HG03575 (cell line): ENCODE data around the gene SCAPER.
"Not testable (repeated sequence)": the region's sequence is repeated elsewhere in the genome, so short reads cannot be mapped to it uniquely, and the experiment has no call there.

Experiments used
- ATAC-seq: cut with Tn5 transposase; IDR thresholded peaks from one replicate; pipeline ENCODE4 v1.9.1; 2021; ENCODE audit not compliant: unreplicated experiment, insufficient number of reproducible peaks, low FRiP score; ENCODE audit errors: extremely low read depth

Gene SCAPER

DNA sequence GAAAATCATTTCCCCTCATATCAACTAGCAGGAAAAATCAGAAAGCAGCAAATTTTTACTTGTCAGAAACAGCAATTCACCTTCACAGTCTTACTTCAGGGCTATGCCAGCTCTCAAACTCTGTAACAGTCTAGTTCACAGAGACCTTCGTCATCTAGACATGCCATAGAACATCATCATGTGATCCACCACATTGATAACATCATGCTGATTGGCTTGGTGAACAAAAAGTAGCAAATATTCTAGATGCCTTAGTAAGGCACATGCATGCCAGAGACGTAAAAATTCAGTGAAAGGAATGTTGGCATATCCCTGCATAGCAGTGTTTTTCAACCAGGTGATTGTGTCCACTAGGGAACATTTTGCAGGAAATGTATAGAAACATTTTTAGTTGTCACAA, 8.6 kb upstream of the SCAPER start:
- ATAC-seq, result no peak

DNA sequence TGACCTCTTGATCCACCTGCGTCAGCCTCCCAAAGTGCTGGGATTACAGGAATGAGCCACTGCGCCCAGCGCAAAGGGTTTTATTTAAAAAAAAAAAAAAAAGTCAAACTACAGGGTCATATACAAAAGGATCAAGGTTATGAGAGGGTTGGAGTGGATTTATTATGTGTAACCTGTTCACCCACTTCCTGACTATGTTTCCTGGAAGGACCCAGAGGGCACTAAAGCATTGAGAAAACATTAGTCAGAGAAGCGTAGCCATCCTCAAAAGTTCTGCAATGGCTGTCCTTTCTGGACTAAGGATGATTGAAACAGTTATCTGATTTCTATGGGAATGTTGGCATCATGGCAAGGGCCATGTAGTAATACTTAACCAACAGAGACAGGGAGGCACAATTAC, 7.3 kb upstream of the SCAPER start:
- no peak for ATAC-seq

DNA sequence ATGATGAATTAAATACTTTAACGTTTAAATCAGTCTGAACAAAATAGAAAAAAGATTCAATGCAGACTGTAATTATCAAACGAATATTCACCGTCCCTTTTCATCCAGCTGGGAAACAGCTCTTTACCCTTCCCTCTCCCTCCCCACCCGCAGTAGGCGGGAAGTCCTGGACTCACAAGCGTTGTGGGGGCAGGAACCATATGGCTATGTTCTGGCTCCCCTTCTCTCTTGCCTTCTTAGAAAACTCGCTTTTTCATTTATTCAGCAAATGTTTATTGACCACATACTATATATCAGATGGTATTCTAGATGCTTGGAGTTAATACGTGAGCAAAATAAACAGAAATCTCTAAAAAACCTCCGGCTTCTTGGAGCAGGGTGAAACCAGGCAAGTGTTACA, 715 bp upstream of the SCAPER start:
- no peak for ATAC-seq

DNA sequence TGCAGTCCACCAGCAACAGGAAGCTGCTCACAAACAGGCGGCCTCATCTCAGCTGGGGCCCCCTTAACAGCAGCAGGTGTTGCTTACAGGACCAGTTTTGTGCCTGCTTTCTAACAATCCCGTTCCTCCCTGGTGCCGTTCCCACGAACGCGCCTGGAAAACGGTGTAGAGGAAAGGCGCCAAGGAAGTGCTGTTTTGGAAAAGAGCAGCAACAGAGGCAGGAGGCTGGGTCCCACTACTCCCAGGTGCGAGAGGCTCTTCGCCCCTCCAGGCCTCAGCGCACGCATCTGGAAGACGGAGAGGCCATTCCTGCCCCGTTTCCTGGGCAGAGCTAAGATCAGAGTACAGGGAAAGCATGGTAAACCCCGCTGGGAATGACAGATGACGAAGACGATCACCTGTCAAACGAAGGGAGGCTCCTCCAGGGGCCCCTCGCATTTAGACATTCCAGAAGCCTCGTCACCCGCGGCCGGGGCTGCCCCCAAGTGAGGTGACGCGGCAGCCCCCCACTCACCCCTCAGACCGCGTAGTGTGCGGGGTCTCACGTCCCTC, 603 bp downstream of the SCAPER start:
- no peak for ATAC-seq

DNA sequence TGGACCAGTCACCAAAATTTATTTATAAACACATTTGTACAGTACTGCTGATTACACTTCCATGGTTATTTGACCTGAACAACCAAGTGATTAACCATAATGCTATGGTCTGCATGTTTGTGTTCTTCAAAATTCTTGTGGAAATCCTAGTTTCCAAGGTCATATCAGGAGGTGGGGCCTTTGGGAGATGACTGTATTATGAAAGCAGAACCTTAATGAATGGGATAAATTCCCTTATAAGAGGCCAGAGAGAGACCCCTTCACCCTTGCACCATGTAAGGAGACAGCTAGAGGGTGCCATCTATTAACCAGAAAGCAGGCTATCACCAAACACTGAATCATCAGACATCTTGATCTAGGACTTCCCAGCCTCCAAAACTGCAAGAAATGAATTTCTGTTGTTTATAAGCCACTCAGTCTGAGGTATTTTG, 1.9 kb downstream of the SCAPER start:
- no peak for ATAC-seq

DNA sequence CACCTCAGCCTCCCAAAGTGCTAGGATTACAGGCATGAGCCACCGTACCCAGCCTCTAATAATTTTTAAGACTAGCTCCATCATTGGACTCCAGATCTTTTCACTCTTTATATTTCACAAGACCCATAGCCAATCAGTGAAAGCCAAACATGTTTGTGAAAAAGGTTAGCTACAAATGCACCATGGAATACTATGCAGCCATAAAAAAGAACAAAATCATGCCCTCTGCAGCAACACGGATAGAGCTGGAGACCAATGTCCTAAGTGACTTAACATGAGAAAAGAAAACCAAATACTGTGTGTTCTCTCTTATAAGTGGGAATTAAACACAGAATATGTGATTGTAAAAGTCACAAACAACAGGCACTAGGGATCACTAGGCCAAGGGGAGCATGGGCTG, 3.2 kb downstream of the SCAPER start:
- ATAC-seq, result no peak

DNA sequence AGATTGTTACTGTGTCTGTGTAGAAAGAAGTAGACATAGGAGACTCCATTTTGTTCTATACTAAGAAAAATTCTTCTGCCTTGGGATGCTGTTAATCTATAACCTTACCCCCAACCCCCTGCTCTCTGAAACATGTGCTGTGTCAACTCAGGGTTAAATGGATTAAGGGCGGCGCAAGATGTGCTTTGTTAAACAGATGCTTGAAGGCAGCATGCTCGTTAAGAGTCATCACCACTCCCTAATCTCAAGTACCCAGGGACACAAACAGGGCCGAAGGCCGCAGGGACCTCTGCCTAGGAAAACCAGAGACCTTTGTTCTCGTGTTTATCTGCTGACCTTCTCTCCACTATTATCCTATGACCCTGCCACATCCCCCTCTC, 5.2 kb downstream of the SCAPER start:
- ATAC-seq, result not testable (repeated sequence)

DNA sequence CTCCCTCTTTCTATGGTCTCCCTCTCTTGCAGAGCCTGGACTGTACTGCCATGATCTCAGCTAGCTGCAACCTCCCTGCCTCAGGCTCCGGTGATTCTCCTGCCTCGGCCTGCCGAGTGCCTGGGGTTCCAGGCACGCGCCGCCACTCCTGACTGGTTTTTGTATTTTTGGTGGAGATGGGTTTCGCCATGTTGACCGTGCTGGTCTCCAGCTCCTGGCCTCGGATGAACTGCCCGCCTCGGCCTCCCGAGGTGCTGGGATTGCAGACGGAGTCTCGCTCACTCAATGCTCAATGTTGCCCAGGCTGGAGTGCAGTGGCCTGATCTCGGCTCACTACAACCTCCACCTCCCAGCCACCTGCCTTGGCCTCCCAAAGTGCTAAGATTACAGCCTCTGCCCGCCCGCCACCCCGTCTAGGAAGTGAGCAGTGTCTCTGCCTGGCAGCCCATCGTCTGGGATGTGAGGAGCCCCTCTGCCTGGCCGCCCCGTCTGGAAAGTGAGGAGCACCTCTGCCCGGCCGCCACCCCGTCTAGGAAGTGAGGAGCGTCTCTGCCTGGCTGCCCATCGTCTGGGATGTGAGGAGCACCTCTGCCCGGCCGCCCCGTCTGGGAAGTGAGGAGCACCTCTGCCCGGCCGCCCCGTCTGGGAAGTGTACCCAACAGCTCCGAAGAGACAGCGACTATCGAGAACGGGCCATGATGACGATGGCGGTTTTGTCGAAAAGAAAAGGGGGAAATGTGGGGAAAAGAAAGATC, 5.8 kb downstream of the SCAPER start:
- not testable (repeated sequence) for ATAC-seq

DNA sequence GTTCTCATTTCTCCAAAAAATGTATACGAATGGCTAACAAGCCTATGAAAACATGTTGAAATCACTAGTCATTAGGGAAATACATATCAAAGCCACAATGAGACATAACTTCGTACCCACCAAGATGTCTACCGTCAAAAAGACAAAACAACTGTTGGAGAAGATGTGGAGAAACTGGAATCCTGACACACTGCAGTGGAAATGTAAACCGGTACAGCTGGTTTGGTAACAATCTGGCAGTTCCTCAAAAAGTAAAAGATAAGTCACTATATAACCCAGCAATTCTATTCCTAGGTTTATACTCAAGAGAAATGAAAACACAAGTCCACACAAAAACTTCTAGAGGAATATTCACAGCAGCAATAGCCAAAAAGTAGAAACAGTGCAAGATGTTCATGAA, 7.0 kb downstream of the SCAPER start:
- ATAC-seq, result no peak

DNA sequence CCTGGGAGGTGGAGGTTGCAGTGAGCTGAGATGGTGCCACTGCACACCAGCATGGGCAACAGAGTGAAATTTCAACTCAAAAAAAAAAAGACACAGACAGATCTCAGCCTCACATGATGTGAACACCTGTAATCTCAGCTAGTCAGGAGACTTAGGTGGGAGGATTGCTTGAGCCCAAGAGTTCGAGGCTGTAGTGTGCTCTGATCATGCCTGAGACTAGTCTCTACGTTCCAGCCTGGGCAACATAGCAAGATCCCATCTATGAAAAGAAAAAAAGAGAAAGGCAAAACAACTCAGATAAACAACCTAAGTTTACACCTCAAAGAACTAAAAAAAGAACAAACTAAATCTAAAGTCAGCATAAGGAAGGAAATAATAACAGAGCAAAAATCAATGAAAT, 11.0 kb downstream of the SCAPER start:
- no peak for ATAC-seq

DNA sequence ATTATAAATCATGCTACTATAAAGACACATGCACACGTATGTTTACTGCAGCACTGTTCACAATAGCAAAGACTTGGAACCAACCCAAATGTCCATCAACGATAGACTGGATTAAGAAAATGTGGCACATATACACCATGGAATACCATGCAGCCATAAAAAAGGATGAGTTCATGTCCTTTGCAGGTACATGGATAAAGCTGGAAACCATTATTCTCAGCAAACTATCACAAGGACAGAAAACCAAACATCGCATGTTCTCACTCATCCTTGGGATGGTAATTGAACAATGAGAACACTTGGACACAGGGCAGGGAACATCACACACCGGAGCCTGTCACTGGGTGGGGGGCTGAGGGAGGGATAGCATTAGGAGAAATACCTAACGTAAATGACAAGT, 12.3 kb downstream of the SCAPER start:
- ATAC-seq, result not testable (repeated sequence)

DNA sequence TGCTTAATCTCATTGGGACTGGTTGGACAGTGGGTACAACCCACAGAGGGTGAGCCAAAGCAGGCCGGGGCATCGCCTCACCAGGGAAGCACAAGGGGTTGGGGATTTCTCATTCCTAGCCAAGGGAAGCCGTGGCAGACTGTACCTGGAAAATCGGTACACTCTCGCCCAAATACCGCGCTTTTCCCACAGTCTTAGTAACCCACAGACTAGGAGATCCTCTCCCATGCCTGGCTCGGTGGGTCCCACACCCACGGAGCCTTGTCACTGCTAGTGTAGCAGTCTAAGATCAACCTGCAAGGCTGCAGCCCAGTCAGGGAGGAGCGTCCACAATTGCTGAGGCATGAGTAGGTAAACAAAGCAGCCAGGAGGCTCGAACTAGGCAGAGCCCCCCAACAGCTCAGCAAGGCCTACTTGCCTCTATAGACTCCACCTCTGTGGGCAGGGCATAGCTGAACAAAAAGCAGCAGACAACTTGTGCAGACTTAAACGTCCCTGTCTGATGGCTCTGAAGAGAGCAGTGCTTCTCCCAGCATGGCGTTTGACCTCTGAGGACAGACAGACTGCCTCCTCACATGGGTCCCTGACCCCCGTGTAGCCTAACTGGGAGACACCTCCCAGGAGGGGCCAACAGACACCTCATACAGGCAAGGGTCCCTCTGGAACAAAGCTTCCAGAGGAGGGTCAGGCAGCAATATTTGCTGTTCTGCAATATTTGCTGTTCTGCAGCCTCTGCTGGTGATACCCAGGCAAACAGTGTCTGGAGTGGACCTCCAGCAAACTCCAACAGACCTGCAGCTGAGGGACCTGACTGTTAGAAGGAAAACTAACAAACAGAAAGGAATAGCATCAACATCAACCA, 17.6 kb downstream of the SCAPER start:
- not testable (repeated sequence) for ATAC-seq

DNA sequence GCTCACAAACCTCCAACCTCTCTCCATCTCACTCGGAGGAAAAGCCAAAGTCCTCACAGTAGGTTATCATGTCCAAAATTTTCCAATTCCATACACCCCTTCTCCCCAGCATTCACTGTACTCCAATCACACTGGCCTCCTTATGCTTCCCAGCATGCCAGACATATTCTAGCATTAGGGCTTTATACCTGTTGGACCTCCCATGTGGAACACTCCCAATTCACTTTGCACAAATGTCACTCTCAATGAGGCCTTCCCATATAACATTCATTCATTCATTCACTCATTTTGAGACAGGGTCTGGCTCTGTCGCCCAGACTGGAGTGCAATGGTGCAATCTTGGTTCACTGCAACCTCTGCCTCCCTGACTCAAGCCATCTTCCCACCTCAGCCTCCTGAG, 19.9 kb downstream of the SCAPER start:
- no peak for ATAC-seq

DNA sequence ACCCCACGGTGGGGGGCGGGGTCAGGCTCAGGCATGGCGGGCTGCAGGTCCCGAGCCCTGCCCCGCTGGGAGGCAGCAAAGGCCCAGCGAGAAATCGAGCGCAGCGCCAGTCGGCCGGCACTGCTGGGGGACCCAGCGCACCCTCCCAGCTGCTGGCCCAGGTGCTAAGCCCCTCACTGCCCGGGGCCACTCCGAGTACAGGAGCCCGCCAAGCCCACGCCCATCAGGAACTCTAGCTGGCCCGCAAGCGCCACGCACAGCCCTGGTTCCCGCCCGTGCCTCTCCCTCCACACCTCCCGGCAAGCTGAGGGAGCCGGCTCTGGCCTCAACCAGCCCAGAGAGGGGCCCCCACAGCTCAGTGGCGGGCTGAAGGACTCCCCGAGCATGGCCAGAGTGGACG, 29.2 kb downstream of the SCAPER start:
- no peak for ATAC-seq

DNA sequence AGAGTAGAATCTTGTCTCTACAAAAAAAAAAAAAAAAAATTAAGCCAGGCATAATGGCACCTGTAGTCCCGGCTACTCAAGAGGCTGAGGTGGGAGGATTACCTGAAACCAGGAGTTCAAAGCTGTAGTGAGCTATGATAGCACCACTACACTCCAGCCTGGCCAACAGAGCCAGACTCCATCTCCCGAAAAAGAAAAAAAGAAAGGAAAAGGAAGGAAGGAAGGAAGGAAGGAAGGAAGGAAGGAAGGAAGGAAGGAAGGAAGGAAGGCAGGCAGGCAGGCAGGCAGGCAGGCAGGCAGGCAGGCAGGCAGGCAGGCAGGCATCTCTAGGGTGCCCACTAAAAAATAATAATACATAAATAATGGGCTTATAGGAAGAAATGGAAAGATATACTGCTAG, 32.1 kb downstream of the SCAPER start:
- not testable (repeated sequence) for ATAC-seq

DNA sequence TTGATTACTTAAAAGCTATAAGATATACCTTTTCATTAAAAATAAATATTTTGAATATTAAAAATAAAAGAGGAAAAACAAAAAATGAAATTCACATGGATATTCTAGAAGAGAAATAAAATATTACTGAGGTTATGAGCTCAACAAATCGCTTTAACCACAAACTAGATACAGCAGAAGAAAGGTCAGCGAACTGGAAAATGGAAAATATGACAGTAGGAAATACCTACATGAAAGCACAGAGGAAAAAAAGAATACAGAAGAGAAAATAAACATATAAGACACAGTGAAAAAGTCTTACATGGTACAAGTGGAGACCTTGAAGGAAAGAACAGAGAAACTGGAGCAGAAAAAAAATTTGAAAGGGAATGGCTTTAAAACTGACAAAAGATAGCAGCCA, 33.2 kb downstream of the SCAPER start:
- ATAC-seq, result no peak

DNA sequence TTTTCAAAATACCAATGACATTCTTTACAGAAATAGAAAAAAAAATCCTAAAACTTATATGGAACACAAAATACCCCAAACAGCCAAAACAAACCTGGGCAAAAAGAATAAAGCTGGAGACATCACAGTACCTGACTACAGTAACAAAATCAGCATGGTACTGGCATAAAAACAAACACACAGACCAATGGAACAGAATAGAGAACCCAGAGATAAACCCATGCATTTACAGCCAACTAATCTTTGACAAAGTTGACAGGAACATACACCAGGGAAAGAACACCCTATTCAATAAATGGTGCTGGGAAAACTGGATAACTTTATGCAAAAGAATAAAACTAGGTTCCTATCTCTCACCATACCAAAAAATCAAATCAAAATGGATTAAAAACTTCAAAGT, 36.4 kb downstream of the SCAPER start:
- no peak for ATAC-seq

DNA sequence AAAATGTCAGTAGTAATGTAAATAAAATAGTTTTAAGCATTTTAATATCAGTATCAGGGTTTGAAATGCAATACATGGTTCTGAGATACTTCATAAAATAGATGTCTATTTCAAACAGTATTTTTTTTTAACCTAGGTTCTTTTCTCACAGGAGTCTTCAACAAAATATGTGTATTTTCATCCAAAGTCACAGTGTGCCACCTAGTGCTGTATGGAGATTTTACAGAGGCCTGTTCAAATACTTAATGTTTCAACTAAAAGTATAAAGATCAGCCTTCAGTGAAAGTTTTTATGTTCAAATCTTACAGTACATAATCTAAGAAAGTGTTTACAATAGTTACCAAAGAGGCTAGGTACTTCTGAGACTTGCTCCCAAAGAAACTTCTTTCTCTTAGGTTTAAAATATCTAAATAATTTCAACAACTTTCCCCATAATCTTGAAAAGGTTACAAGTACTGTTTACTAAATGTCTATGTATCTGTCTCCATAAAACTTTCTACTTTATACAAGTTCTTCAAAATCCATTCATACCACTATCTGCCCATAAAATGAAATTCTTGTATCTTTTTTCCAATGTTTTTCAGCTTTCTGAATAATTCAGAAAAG, 38.3 kb downstream of the SCAPER start:
- ATAC-seq, result no peak

DNA sequence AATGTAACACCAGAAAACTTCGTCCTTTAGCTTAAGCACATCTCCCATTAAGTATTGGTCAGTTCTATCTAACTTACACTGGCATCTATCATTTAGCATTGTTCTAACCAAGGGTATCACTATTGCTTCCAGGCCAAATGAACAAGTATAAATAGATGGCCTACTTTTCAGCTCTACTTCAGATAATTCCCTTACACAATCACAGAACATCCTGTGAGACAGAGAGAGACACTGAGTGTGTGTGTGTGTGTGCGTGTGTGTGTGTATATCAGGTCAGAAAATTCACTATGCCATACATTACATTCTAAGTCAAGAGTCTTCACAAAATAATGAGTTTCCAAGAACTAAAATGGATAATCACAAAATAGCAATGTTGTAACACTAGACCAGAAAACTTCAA, 39.1 kb downstream of the SCAPER start:
- ATAC-seq, result no peak

DNA sequence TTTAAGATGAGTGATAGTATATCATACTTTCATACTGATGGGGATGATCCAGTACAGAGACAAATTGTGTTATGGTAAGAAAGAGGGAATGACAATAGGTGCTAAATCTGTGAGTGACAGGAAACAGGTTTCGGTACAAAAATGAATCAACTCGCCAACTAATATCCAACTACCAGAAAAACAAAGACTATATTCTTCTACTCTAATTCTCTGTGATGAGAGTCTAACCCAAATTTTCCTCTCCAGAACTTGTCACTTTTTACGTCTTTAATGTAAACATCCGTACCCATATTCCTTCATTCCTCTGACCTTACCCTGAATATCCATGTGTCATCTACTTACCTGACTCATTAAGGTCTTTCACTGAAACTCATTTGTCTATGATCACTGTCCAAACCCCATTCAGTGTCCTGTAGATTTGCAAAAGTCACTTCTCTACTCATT, 39.6 kb downstream of the SCAPER start:
- no peak for ATAC-seq
